ENCODE results near the gene MEX3B.

Gene MEX3B

GRCh38 chr15:82048811-82049210 lies 3.0 kb upstream of the MEX3B start:
- Histone ChIP-seq H3K9ac (ENCODE audit: low read length) (no peak overlapping the region), H3K4me1 (ENCODE audit: low read length) (0 out of 2 replicates have a peak, but pooled peaks cover 9% of the 10 kb centered on the region), H3K79me2 (ENCODE audit: low read length) (peaks cover 16% of the 10 kb centered on the region), H3F3A (ENCODE audit: insufficient read depth, low read length) (peaks cover 5% of the 10 kb centered on the region), H2AFZ (ENCODE audit: low read length) (no peak overlapping the region), H3K9me2 (replicated peaks; ENCODE audit: insufficient read depth, low read length) (no peaks in the 10 kb centered on the region), H3K36me3 (replicated peaks; ENCODE audit: insufficient read depth, low read length) (no peaks in the 10 kb centered on the region), H3K27me3 (replicated peaks; ENCODE audit: insufficient read depth, low read length) (peaks cover 10% of the 10 kb centered on the region), H3K27ac (ENCODE audit: low read length) (no peak overlapping the region), H4K20me1 (ENCODE audit: insufficient read depth, low read length) (no peaks in the 10 kb centered on the region), H3K4me3 (ENCODE audit: low read length) (no peak overlapping the region), H3K4me2 (ENCODE audit: low read depth, low read length) (no peak overlapping the region), H3K9me3 (replicated peaks; ENCODE audit: insufficient read depth, low read length) (no peaks in the 10 kb centered on the region)
- TF ChIP-seq CTCF (IDR thresholded peaks at IDR 0.05; ENCODE audit: low read length) (no peak), EZH2 (optimal IDR thresholded peaks at IDR 0.05; ENCODE audit: low read depth, low read length) (no peak), EZH2phosphoT487 (IDR thresholded peaks at IDR 0.05; ENCODE audit: low read length) (no peak)
- DNase-seq: no peak

GRCh38 chr15:82047453-82048400 lies 1.9 kb upstream of the MEX3B start:
- no peak for DNase-seq
- H3K4me3 ChIP-seq (ENCODE audit: low read length): peak overlapping the region; percentile 84
- no peaks in the 10 kb centered on the region; the same call in 1 of the 2 replicates for H3K36me3 ChIP-seq (replicated peaks; ENCODE audit: insufficient read depth, low read length)
- peak overlapping the region; percentile 98 for H2AFZ ChIP-seq (ENCODE audit: low read length)
- H3K9me2 ChIP-seq (replicated peaks; ENCODE audit: insufficient read depth, low read length): no peaks in the 10 kb centered on the region
- peaks cover 27% of the 10 kb centered on the region for H3K79me2 ChIP-seq (ENCODE audit: low read length)
- peaks cover 10% of the 10 kb centered on the region for H3F3A ChIP-seq (ENCODE audit: insufficient read depth, low read length)
- H3K9ac ChIP-seq (ENCODE audit: low read length): peak overlapping the region; percentile 50
- no peaks in the 10 kb centered on the region for H3K9me3 ChIP-seq (replicated peaks; ENCODE audit: insufficient read depth, low read length)
- TF ChIP-seq EZH2 (optimal IDR thresholded peaks at IDR 0.05; ENCODE audit: low read depth, low read length) (no peak), EZH2phosphoT487 (IDR thresholded peaks at IDR 0.05; ENCODE audit: low read length) (no peak), CTCF (IDR thresholded peaks at IDR 0.05; ENCODE audit: low read length) (no peak)
- H4K20me1 ChIP-seq (ENCODE audit: insufficient read depth, low read length): no peaks in the 10 kb centered on the region
- H3K27me3 ChIP-seq (replicated peaks; ENCODE audit: insufficient read depth, low read length): peaks cover 10% of the 10 kb centered on the region
- peak overlapping the region; percentile 99 for H3K4me2 ChIP-seq (ENCODE audit: low read depth, low read length)
- no peak overlapping the region for H3K27ac ChIP-seq (ENCODE audit: low read length)
- H3K4me1 ChIP-seq (ENCODE audit: low read length): 0 out of 2 replicates have a peak, but pooled peaks cover 9% of the 10 kb centered on the region

GRCh38 chr15:82046666-82047452 lies 1.0 kb upstream of the MEX3B start:
- Histone ChIP-seq H3K36me3 (replicated peaks; ENCODE audit: insufficient read depth, low read length) (no peaks in the 10 kb centered on the region; the same call in 1 of the 2 replicates), H3K27me3 (replicated peaks; ENCODE audit: insufficient read depth, low read length) (peaks cover 10% of the 10 kb centered on the region), H3K9me3 (replicated peaks; ENCODE audit: insufficient read depth, low read length) (no peaks in the 10 kb centered on the region), H4K20me1 (ENCODE audit: insufficient read depth, low read length) (no peaks in the 10 kb centered on the region), H3F3A (ENCODE audit: insufficient read depth, low read length) (peaks cover 10% of the 10 kb centered on the region), H3K4me3 (ENCODE audit: low read length) (peak overlapping the region; percentile 94), H3K4me2 (ENCODE audit: low read depth, low read length) (peak overlapping the region; percentile 99), H3K27ac (ENCODE audit: low read length) (peak overlapping the region; percentile 89), H3K79me2 (ENCODE audit: low read length) (peaks cover 31% of the 10 kb centered on the region), H3K4me1 (ENCODE audit: low read length) (0 out of 2 replicates have a peak, but pooled peaks cover 9% of the 10 kb centered on the region), H2AFZ (ENCODE audit: low read length) (peak overlapping the region; percentile 98), H3K9me2 (replicated peaks; ENCODE audit: insufficient read depth, low read length) (no peaks in the 10 kb centered on the region), H3K9ac (ENCODE audit: low read length) (peak overlapping the region; percentile 88)
- DNase-seq: peak; percentile 95
- TF ChIP-seq EZH2 (optimal IDR thresholded peaks at IDR 0.05; ENCODE audit: low read depth, low read length) (no peak), CTCF (IDR thresholded peaks at IDR 0.05; ENCODE audit: low read length) (peak; percentile 56), EZH2phosphoT487 (IDR thresholded peaks at IDR 0.05; ENCODE audit: low read length) (no peak)
